Gastrocnemius medialis (tissue), 4 donors: ENCODE data around the gene XRN1.
"Not testable (repeated sequence)": the region's sequence is repeated elsewhere in the genome, so short reads cannot be mapped to it uniquely, and the experiment has no call there.

ENCODE experiments used
- POLR2A ChIP-seq, 2 donors: fragments of 450-650 bp; IDR thresholded peaks; one replicate each; pipeline ENCODE4 v1.6.1; 2017; ENCODE audit warnings: antibody characterized with exemption in 2 of 2, mild to moderate bottlenecking in 2 of 2, moderate library complexity in 2 of 2
- TF ChIP-seq, protein P1 (sequence below), 5 experiments: fragments of 450-650 bp in 3 of 5; fragments of 200-600 bp in 2 of 5; sonication (generic) in 2 of 5; IDR thresholded peaks in 4 of 5; conservative IDR thresholded peaks in 1 of 5; 1 replicate in 4 of 5; 2 replicates in 1 of 5; pipeline ENCODE4 v1.5.1; 2016 to 2019; ENCODE audit warnings: antibody characterized with exemption in 5 of 5, mild to moderate bottlenecking in 3 of 5, moderate library complexity in 3 of 5

DNA sequence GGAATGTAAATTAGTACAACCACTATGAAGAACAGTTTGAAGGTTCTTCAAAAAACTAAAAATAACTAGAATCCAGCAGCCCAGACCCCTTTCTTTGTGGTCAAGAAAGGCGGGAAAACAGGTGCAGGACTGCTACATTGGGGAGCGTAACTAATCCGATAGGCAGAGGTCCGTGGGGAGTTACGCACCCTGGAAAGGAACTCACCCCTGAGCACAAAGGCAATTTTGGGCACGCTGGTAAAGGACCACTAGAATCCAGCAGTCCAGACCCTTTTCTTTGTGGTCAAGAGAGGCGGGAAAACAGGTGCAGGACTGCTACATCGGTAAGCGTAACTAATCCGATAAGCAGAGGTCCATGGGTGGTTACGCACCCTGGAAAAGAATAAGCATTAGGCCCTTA lies 9.7 kb downstream of the XRN1 start:
- TF ChIP-seq, protein P1, sequence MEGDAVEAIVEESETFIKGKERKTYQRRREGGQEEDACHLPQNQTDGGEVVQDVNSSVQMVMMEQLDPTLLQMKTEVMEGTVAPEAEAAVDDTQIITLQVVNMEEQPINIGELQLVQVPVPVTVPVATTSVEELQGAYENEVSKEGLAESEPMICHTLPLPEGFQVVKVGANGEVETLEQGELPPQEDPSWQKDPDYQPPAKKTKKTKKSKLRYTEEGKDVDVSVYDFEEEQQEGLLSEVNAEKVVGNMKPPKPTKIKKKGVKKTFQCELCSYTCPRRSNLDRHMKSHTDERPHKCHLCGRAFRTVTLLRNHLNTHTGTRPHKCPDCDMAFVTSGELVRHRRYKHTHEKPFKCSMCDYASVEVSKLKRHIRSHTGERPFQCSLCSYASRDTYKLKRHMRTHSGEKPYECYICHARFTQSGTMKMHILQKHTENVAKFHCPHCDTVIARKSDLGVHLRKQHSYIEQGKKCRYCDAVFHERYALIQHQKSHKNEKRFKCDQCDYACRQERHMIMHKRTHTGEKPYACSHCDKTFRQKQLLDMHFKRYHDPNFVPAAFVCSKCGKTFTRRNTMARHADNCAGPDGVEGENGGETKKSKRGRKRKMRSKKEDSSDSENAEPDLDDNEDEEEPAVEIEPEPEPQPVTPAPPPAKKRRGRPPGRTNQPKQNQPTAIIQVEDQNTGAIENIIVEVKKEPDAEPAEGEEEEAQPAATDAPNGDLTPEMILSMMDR (IDR thresholded peaks at IDR 0.05 in 4 of 5, conservative IDR thresholded peaks at IDR 0.05 in 1 of 5) = not testable (repeated sequence)
- TF ChIP-seq POLR2A (IDR thresholded peaks at IDR 0.05) = not testable (repeated sequence)
